Hepatocyte (in vitro differentiated cells): ENCODE results near the gene PAXX.

Source experiments
- EZH2 ChIP-seq: fragments of 200-600 bp; sonication (generic); IDR thresholded peaks from 2 replicates; pipeline ENCODE4 v1.6.1; 2016; ENCODE audit warnings: antibody characterized with exemption, mild to moderate bottlenecking, borderline replicate concordance
- TF ChIP-seq, protein P1 (sequence below): fragments of 200-600 bp; sonication (generic); IDR thresholded peaks from 2 replicates; pipeline ENCODE4 v1.5.1; 2016; ENCODE audit warnings: antibody characterized with exemption, mild to moderate bottlenecking; ENCODE audit not compliant: poor library complexity

DNA sequence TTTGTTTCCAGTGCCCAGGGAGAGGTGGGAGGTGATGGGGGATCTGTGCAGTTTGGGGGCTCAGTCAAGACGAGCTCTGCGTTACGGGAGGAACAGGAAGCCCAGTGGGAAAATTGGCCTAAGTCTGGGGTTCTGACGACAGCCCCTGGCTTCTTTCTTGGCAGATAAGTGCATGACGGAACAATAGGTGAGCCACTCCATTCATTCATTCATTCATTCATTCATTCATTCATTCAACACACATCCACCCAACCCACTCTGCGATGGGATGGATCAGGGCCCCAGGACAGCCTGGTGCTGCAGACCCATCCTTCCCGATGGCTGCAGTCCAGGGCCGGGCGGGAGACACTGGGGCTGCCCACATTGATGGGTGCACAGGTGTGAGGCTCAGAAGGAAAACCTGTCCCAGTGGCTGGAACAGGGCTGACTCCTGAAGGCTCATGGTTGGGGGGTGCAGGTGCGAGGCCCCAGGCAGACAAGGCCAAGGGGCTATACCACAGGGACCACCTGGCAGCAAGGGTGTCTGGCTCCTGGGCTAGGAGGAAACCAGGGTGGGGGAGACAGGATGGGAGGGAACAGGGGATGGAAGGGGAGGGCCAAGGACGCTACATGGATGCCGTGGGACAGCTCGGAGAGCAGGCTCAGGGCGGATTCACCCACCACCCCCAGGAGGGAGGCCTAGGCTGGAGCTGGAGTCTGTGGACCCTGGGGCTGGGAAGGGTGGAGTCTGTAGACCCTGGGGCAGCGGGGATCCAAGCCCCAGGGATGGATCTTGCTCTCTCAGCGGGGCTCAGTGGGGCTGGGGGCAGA, 11.3 kb upstream of the PAXX start:
- no peak for TF ChIP-seq EZH2
- TF ChIP-seq, protein P1, sequence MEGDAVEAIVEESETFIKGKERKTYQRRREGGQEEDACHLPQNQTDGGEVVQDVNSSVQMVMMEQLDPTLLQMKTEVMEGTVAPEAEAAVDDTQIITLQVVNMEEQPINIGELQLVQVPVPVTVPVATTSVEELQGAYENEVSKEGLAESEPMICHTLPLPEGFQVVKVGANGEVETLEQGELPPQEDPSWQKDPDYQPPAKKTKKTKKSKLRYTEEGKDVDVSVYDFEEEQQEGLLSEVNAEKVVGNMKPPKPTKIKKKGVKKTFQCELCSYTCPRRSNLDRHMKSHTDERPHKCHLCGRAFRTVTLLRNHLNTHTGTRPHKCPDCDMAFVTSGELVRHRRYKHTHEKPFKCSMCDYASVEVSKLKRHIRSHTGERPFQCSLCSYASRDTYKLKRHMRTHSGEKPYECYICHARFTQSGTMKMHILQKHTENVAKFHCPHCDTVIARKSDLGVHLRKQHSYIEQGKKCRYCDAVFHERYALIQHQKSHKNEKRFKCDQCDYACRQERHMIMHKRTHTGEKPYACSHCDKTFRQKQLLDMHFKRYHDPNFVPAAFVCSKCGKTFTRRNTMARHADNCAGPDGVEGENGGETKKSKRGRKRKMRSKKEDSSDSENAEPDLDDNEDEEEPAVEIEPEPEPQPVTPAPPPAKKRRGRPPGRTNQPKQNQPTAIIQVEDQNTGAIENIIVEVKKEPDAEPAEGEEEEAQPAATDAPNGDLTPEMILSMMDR = no peak
